GM19023 (cell line): ENCODE results near the gene LHX3.
"Not testable (repeated sequence)": the region's sequence is repeated elsewhere in the genome, so short reads cannot be mapped to it uniquely, and the experiment has no call there.

Experiments
- ATAC-seq: cut with Tn5 transposase; IDR thresholded peaks from one replicate; pipeline ENCODE4 v1.9.1; 2021; ENCODE audit warnings: mild to moderate bottlenecking, moderate library complexity; ENCODE audit not compliant: unreplicated experiment

LHX3 gene

GRCh38 chr9:136242248-136242647 lies 37.3 kb upstream of the LHX3 start:
- ATAC-seq = no peak

GRCh38 chr9:136241542-136241941 lies 36.6 kb upstream of the LHX3 start:
- ATAC-seq = no peak

- ATAC-seq = no peak
These were observed 36.0 kb upstream of the LHX3 start for GRCh38 chr9:136240941-136241340.

- ATAC-seq = no peak
These were observed 35.0 kb upstream of the LHX3 start for GRCh38 chr9:136239983-136240330.

- no peak for ATAC-seq
These were observed 34.4 kb upstream of the LHX3 start for GRCh38 chr9:136239135-136239982.

- ATAC-seq = no peak
These were observed 33.4 kb upstream of the LHX3 start for GRCh38 chr9:136238342-136238732.

GRCh38 chr9:136237486-136238341 lies 32.8 kb upstream of the LHX3 start:
- ATAC-seq = no peak

- ATAC-seq = not testable (repeated sequence)
These were observed 31.8 kb upstream of the LHX3 start for GRCh38 chr9:136236471-136237410.

GRCh38 chr9:136235709-136236455 lies 31.0 kb upstream of the LHX3 start:
- ATAC-seq = no peak

- no peak for ATAC-seq
These were observed 30.2 kb upstream of the LHX3 start for GRCh38 chr9:136235171-136235570.

GRCh38 chr9:136234597-136234996 lies 29.7 kb upstream of the LHX3 start:
- ATAC-seq = no peak

- no peak for ATAC-seq
These were observed 28.9 kb upstream of the LHX3 start for GRCh38 chr9:136233868-136234267.

GRCh38 chr9:136233411-136233810 lies 28.5 kb upstream of the LHX3 start:
- ATAC-seq = no peak

GRCh38 chr9:136232969-136233368 lies 28.0 kb upstream of the LHX3 start:
- no peak for ATAC-seq

GRCh38 chr9:136231478-136232297 lies 26.8 kb upstream of the LHX3 start:
- no peak for ATAC-seq

- ATAC-seq = no peak
These were observed 25.8 kb upstream of the LHX3 start for GRCh38 chr9:136230773-136231172.

- ATAC-seq = no peak
These were observed 25.4 kb upstream of the LHX3 start for GRCh38 chr9:136230365-136230764.

- ATAC-seq = no peak
These were observed 24.5 kb upstream of the LHX3 start for GRCh38 chr9:136229096-136230065.
